ENCODE measurements around the gene TENM4.

The TENM4 gene

DNA sequence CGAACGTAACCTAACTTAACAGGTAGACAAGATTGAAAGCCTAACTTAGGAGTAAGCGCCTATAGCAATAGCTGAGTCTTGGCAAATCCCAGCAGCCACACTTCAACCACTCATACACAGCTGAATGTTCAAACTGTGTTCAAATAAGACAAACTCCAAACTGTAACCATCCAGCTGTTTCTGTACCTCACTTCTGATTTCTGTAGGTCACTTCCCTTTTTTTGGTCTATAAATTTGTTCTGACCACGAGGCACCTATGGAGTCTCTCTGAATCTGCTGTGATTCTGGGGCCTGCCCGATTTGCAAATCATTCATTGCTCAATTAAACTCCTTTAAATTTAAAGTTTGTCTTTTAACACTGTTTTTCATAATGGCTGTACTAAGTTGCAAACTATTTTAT lies 8.2 kb upstream of the TENM4 start:
- TF ChIP-seq, protein P1, sequence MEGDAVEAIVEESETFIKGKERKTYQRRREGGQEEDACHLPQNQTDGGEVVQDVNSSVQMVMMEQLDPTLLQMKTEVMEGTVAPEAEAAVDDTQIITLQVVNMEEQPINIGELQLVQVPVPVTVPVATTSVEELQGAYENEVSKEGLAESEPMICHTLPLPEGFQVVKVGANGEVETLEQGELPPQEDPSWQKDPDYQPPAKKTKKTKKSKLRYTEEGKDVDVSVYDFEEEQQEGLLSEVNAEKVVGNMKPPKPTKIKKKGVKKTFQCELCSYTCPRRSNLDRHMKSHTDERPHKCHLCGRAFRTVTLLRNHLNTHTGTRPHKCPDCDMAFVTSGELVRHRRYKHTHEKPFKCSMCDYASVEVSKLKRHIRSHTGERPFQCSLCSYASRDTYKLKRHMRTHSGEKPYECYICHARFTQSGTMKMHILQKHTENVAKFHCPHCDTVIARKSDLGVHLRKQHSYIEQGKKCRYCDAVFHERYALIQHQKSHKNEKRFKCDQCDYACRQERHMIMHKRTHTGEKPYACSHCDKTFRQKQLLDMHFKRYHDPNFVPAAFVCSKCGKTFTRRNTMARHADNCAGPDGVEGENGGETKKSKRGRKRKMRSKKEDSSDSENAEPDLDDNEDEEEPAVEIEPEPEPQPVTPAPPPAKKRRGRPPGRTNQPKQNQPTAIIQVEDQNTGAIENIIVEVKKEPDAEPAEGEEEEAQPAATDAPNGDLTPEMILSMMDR (IDR thresholded peaks at IDR 0.05; ENCODE audit: borderline replicate concordance, insufficient read depth, low read depth, low read length), result no peak
- H3K4me3 ChIP-seq (ENCODE audit: low read depth, low read length), result no peak overlapping the region

DNA sequence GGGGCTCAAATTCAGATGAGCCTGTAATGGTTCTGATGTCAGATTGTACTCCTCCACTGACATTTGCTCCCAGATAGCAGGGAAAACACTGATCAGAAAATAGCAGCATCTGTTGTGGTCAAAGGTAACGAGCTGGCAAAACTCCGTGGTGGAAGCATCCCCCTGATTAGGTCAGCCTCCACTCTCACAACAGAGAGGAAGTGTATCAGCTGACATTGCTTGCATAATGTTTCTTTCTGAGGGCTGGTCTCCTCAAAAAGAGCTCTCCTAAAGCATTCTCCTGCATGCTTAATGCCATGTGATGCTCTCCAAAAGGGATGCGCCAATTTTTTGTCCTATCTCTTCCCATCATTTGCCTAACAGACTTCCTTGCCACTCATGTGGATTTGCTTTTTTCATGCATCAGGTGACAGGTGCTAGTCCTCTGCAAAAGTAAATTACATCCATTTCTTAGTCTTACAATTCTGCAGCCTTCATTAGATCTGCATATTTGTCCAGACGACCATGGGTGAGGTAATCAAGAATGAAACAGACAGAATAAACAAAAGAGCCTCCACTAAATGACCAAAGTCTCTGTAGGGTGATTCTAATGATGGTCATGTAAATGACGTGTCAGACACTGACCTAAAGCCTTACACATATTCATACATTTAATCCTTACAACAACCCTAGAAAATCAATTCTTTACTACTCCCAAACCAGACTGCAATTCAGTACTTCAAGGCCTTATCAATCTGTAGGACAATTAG lies 6.4 kb upstream of the TENM4 start:
- TF ChIP-seq, protein P1 (IDR thresholded peaks at IDR 0.05; ENCODE audit: borderline replicate concordance, insufficient read depth, low read depth, low read length), result no peak
- H3K4me3 ChIP-seq (ENCODE audit: low read depth, low read length), result no peak overlapping the region

DNA sequence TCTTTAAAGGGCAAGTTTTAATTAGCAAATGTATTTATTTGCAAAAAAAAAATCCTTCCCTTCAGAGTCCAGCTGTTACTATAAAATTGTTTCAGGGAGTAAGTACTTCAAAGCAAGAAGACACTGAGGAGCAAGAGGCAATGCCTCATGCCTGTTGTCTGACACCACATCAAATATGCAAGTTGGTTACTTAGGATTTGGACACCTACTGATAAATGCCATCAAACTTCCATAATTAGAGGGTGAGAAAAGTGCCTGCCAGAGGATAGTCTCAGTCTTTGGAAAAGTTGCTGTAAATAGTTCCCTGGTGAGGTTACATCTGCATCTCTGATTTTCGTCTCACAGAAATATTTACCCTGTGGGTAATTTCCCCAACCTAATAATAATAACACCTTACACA lies 4.1 kb upstream of the TENM4 start:
- TF ChIP-seq, protein P1 (IDR thresholded peaks at IDR 0.05; ENCODE audit: borderline replicate concordance, insufficient read depth, low read depth, low read length), result no peak
- H3K4me3 ChIP-seq (ENCODE audit: low read depth, low read length), result no peak overlapping the region

DNA sequence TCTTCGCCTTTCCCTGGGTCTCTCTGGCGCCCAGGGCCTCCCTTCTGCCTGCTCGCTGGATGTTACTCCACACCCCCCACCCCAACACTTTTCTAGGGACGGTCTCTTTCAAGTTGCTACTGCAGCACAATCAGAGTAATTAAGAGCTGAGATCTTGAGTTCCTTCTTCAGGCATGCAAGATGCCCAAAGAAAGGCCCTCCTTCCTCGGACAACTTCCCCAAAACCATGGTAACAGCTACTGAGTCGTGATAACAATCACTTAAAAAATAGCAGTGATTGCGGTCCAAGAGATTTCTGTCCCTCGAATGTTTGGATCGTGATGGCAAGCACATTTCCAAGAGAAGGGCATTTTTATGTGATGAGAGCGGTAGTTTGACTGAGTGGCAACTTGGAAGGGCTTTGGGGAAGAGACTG lies 638 bp upstream of the TENM4 start:
- H3K4me3 ChIP-seq (ENCODE audit: low read depth, low read length), result no peak overlapping the region
- TF ChIP-seq, protein P1 (IDR thresholded peaks at IDR 0.05; ENCODE audit: borderline replicate concordance, insufficient read depth, low read depth, low read length), result no peak

DNA sequence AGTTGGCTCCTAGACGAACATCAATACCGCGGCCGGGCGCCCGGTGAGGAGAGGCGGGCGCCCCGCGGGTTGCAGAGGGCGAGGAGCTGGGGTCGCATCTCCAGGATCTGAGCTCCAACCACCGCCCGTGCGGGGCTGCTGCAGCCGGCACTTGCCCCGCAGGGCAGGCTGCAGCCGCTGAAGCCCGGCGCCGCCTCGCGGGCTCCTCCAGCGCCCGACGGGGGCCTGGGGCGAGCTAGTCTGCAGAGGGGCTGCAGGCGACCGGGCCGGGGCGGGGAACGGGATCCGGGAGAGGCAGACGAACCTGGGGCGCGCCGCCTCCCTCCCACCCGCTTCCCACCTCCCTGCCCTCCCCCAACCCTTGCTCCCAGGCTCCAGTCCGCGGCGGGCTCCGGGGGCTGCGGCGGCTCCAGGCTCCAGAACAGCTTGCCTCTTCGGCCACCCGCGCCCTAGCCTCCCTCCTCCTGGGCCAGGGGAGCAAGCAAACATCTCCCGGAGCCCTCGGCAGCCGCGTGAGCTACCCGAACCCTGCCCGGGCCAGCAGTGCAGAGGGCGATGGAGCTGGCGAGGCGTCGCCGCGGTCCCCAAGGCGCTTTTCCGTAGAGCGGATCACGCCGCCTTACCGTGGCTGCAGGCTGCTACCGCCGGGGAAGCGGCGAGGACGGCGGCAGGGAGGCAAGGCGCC lies 802 bp downstream of the TENM4 start:
- peak overlapping the region; percentile 21 for H3K4me3 ChIP-seq (ENCODE audit: low read depth, low read length)
- TF ChIP-seq, protein P1 (IDR thresholded peaks at IDR 0.05; ENCODE audit: borderline replicate concordance, insufficient read depth, low read depth, low read length), result no peak

DNA sequence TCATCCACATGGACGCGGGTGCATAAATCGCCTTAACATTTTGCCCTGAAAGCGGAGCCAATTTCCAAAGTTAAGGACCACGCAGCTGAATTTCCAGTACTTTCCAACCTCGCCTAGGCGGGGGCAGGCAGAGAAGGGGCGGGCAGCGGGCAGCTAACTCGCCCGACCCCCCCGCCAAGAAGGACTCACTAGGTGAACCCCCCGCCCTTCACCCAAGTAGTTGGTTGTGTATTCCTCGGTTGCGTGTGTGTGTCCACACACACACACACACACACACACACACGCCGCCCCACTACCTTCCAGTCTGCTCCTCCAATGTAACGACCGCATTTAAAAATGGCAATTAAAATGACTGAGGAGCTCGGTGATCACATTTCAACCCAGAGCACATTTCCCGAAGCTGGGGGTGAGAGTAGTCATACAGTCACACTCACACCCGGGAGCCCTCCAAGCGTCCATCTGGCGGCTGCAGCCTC lies 1.4 kb downstream of the TENM4 start:
- no peak overlapping the region for H3K4me3 ChIP-seq (ENCODE audit: low read depth, low read length)
- TF ChIP-seq, protein P1 (IDR thresholded peaks at IDR 0.05; ENCODE audit: borderline replicate concordance, insufficient read depth, low read depth, low read length), result no peak

Data from GM12875 (cell line).